Neural progenitor cell (in vitro differentiated cells): ENCODE measurements around the gene SLC25A6. TPM values are rescaled to one million over a fixed set of nuclear protein-coding genes. Genes with fewer than 3 reads are reported as not detected.

ENCODE experiments used
- DNase-seq: peaks from one replicate; pipeline ENCODE4 v3.0.0-alpha.2; 2016; ENCODE audit warnings: low spot score
- H2AFZ ChIP-seq: fragments of 200-600 bp; sonication (generic); replicated peaks from 2 replicates; pipeline ENCODE4 v1.6.1; 2016; ENCODE audit warnings: antibody characterized with exemption
- H3F3A ChIP-seq: fragments of 200-600 bp; sonication (generic); 2 replicates; pipeline ENCODE4 v1.6.1; 2016; ENCODE audit warnings: antibody characterized with exemption, low read depth
- H3K27ac ChIP-seq: fragments of 200-600 bp; sonication (generic); 2 replicates; pipeline ENCODE4 v1.5.1; 2016; ENCODE audit warnings: mild to moderate bottlenecking
- H3K27me3 ChIP-seq: fragments of 200-600 bp; sonication (generic); 2 replicates; pipeline ENCODE4 v1.6.1; 2016; ENCODE audit warnings: mild to moderate bottlenecking, moderate library complexity
- H3K36me3 ChIP-seq: fragments of 200-600 bp; sonication (generic); 2 replicates; pipeline ENCODE4 v1.5.1; 2016
- H3K4me1 ChIP-seq: fragments of 200-600 bp; sonication (generic); 2 replicates; pipeline ENCODE4 v1.6.1; 2016; ENCODE audit warnings: mixed run types
- H3K4me2 ChIP-seq: fragments of 200-600 bp; sonication (generic); 2 replicates; pipeline ENCODE4 v1.6.1; 2016
- H3K4me3 ChIP-seq: fragments of 200-600 bp; sonication (generic); 2 replicates; pipeline ENCODE4 v1.5.1; 2016
- H3K79me2 ChIP-seq: fragments of 200-600 bp; sonication (generic); 2 replicates; pipeline ENCODE4 v1.6.1; 2016; ENCODE audit warnings: low read depth
- H3K9ac ChIP-seq: fragments of 200-600 bp; sonication (generic); 2 replicates; pipeline ENCODE4 v1.6.1; 2016
- H3K9me3 ChIP-seq: fragments of 200-600 bp; sonication (generic); 2 replicates; pipeline ENCODE4 v1.5.1; 2016; ENCODE audit warnings: low read depth
- H4K20me1 ChIP-seq: fragments of 200-600 bp; sonication (generic); 2 replicates; pipeline ENCODE4 v1.6.1; 2016; ENCODE audit warnings: low read depth
- H3K27ac Mint-ChIP-seq: 3 replicates; pipeline ENCODE4 v1.8.0; 2021; ENCODE audit warnings: mixed read lengths
- H3K27me3 Mint-ChIP-seq: 2 replicates; pipeline ENCODE4 v1.8.0; 2022; ENCODE audit warnings: low read depth, mild to moderate bottlenecking, inconsistent platforms, moderate library complexity, mixed read lengths; ENCODE audit not compliant: insufficient read depth
- H3K36me3 Mint-ChIP-seq: 3 replicates; pipeline ENCODE4 v1.8.0; 2021; ENCODE audit warnings: mixed read lengths
- H3K4me1 Mint-ChIP-seq: 3 replicates; pipeline ENCODE4 v1.8.0; 2021; ENCODE audit warnings: mixed read lengths
- H3K4me3 Mint-ChIP-seq: 3 replicates; pipeline ENCODE4 v1.8.0; 2021; ENCODE audit warnings: mild to moderate bottlenecking, moderate library complexity, mixed read lengths
- H3K9me3 Mint-ChIP-seq: 3 replicates; pipeline ENCODE4 v1.8.0; 2020; ENCODE audit warnings: mixed read lengths
- EZH2 ChIP-seq: fragments of 200-600 bp; sonication (generic); IDR thresholded peaks from 2 replicates; pipeline ENCODE4 v1.6.1; 2017; ENCODE audit warnings: antibody characterized with exemption, mild to moderate bottlenecking, moderate library complexity
- EZH2phosphoT487 ChIP-seq: fragments of 200-600 bp; sonication (generic); IDR thresholded peaks from 2 replicates; pipeline ENCODE4 v1.6.1; 2017; ENCODE audit warnings: antibody characterized with exemption
- total RNA-seq: library from RNA; depleted of rRNA; stranded (reverse); fragments of >200 nt; gene quantifications from 2 replicates; pipeline ENCODE4 v1.2.3, GENCODE V29; 2015; ENCODE audit warnings: low replicate concordance
- TF ChIP-seq, protein P1 (sequence below): fragments of 200-600 bp; sonication (generic); IDR thresholded peaks from 2 replicates; pipeline ENCODE4 v1.5.1; 2017; ENCODE audit warnings: antibody characterized with exemption, mild to moderate bottlenecking

Gene SLC25A6
- total RNA-seq, 1 donor from 2014 or later, result 193 TPM

DNA sequence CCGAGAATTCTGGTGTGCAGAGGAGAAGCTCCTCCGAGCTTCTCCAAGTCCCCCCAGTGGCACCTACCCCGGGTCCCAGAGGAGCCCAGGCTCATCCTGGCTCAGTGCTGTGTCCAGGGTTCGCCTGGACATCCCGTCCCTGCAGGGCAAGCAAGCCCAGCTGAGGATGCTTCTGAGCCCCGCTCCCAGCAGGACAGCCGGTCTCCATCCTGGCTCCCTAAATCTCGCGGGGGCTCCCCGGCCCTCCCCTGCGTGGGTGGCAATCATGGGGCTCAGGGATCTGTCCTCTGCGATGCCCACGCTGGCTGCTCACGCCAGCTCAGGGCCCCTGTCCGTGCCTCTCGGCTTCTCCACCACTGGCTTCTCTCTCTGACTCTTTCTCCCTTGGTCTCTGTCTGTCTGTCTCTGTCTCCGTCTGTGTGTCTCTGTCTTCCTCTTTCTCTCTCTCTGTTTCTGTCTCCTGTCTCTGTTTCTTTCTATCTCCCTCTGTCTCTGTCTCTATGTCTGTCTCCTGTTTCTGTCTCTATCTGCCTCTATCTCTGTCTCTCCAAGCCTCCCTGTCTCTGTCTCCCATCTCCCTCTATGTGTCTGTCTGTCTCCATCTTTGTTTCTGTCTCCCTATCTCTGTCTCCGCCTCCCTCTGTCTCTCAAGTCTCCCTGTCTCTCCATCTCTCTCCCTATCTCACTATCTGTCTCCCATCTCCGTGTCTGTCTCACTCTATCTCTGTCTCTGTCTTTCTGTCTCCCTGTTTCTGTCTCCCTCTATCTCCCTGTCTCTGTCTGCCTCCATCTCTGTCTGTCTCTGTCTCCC is 27.8 kb upstream of the SLC25A6 start:
- H3K79me2 ChIP-seq, result no peaks in the 10 kb centered on the region
- peaks cover 21% of the 10 kb centered on the region for H3F3A ChIP-seq
- no peak for DNase-seq
- peaks cover 13% of the 10 kb centered on the region for H3K36me3 ChIP-seq
- no peak overlapping the region for H3K4me2 ChIP-seq
- H2AFZ ChIP-seq, result no peak overlapping the region
- H3K27me3 ChIP-seq, result no peaks in the 10 kb centered on the region
- H3K36me3 Mint-ChIP-seq, result peaks cover 37% of the 10 kb centered on the region
- peaks cover 6% of the 10 kb centered on the region for H3K27me3 Mint-ChIP-seq
- H3K4me1 Mint-ChIP-seq, result no peaks in the 10 kb centered on the region
- no peak overlapping the region for H3K9ac ChIP-seq
- TF ChIP-seq, protein P1, sequence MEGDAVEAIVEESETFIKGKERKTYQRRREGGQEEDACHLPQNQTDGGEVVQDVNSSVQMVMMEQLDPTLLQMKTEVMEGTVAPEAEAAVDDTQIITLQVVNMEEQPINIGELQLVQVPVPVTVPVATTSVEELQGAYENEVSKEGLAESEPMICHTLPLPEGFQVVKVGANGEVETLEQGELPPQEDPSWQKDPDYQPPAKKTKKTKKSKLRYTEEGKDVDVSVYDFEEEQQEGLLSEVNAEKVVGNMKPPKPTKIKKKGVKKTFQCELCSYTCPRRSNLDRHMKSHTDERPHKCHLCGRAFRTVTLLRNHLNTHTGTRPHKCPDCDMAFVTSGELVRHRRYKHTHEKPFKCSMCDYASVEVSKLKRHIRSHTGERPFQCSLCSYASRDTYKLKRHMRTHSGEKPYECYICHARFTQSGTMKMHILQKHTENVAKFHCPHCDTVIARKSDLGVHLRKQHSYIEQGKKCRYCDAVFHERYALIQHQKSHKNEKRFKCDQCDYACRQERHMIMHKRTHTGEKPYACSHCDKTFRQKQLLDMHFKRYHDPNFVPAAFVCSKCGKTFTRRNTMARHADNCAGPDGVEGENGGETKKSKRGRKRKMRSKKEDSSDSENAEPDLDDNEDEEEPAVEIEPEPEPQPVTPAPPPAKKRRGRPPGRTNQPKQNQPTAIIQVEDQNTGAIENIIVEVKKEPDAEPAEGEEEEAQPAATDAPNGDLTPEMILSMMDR, result no peak
- TF ChIP-seq EZH2, result no peak
- no peak for TF ChIP-seq EZH2phosphoT487
- H3K4me1 ChIP-seq, result peaks cover 5% of the 10 kb centered on the region
- H3K4me3 ChIP-seq, result no peak overlapping the region
- peaks cover 27% of the 10 kb centered on the region for H3K9me3 Mint-ChIP-seq
- H3K27ac ChIP-seq, result peak overlapping the region; percentile 85
- H3K27ac Mint-ChIP-seq, result peak overlapping the region; percentile 14
- no peaks in the 10 kb centered on the region for H3K9me3 ChIP-seq
- H3K4me3 Mint-ChIP-seq, result no peak overlapping the region
- H4K20me1 ChIP-seq, result no peaks in the 10 kb centered on the region

DNA sequence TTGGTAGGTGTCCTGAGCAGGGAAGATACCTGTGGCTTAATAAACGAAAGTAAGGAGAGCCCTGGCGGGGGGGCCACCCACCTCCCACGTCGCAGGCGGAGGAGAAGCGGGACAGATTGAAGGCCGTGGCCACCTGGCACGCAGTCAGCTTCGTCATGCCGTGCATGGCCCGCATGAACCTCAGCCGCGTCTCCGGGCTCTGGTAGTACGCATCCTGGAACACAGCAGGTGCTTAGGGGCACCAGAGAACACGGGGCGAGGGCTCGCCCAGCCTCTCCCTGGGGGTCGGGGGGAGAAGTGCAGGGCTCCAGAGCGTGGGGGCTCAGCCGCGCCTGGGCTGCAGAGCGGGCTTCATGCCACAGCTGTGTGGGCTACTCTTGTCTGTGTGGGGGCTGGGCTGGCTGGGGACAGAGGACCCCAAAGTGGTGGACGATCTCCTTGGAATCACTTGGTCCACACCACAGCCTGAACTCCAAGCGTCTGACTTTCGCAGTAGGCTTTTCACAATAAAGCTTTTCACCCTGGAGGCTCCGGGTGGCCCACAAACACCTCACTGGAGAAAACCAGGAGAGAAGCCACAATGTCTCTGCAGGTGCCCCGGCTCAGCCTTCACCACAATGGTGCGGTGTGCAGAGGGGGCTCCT is 27.1 kb upstream of the SLC25A6 start:
- no peak overlapping the region for H3K4me2 ChIP-seq
- no peak overlapping the region for H3K9ac ChIP-seq
- H3K79me2 ChIP-seq, result no peaks in the 10 kb centered on the region
- H3K9me3 Mint-ChIP-seq, result peaks cover 22% of the 10 kb centered on the region
- H4K20me1 ChIP-seq, result no peaks in the 10 kb centered on the region
- H3K4me3 ChIP-seq, result no peak overlapping the region
- H3K27me3 ChIP-seq, result no peaks in the 10 kb centered on the region
- peaks cover 13% of the 10 kb centered on the region for H3K36me3 ChIP-seq
- H3K27ac Mint-ChIP-seq, result no peak overlapping the region
- peaks cover 6% of the 10 kb centered on the region for H3K27me3 Mint-ChIP-seq
- TF ChIP-seq EZH2phosphoT487, result no peak
- TF ChIP-seq, protein P1, result no peak
- TF ChIP-seq EZH2, result no peak
- peaks cover 34% of the 10 kb centered on the region for H3K36me3 Mint-ChIP-seq
- H2AFZ ChIP-seq, result no peak overlapping the region
- no peak for DNase-seq
- H3K9me3 ChIP-seq, result no peaks in the 10 kb centered on the region
- H3K4me1 Mint-ChIP-seq, result no peaks in the 10 kb centered on the region
- H3K27ac ChIP-seq, result peak overlapping the region; percentile 85
- no peak overlapping the region for H3K4me3 Mint-ChIP-seq
- H3F3A ChIP-seq, result peaks cover 21% of the 10 kb centered on the region
- H3K4me1 ChIP-seq, result peaks cover 5% of the 10 kb centered on the region

DNA sequence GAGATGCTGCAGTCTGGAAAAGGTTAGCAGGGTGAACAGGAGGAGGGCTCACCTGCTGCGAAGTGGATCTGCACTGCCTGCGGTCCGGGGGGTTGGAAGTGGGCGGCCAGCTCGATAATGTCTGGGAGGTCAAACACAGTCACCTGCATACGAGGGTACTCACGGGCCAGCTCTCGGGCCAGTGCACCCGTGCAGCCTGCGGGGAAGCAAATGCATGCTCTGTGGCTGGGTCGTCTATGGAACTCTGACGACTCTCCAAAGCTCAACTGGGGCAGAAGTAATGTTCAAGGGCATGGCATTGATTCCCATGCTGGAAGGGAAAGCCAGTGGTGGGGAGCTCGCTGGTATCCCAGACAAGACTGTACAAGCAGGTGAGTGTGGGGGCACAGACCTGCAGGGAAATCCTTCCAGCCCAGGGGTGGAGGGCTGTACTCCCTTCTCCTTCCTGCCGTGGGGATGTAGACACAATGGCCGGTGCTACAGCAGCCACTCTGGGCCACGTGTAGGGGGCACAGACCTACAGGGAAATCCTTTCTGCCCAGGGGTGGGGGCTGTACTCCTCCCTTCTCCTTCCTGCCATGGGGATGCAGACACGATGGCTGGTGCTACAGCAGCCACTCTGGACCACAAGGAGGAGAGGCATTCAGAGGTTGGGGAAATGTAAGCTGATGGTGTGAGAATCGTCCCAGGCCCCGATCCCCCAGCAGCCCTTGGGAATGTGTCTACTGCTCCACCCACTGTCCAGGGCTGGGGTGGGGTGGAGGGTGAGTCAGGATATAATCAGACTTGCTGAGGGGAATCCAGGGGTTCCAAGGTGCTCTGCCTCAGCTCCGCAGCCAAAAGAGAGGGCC is 26.2 kb upstream of the SLC25A6 start:
- peaks cover 5% of the 10 kb centered on the region for H3K4me1 ChIP-seq
- no peaks in the 10 kb centered on the region for H3K27me3 ChIP-seq
- H3K4me2 ChIP-seq, result no peak overlapping the region
- no peaks in the 10 kb centered on the region for H3K4me1 Mint-ChIP-seq
- H3K9me3 Mint-ChIP-seq, result peaks cover 14% of the 10 kb centered on the region
- no peak overlapping the region for H3K4me3 Mint-ChIP-seq
- H3K27me3 Mint-ChIP-seq, result peaks cover 6% of the 10 kb centered on the region
- H3K9me3 ChIP-seq, result no peaks in the 10 kb centered on the region
- H3K9ac ChIP-seq, result no peak overlapping the region
- no peak overlapping the region for H2AFZ ChIP-seq
- H3F3A ChIP-seq, result peaks cover 21% of the 10 kb centered on the region
- H3K36me3 Mint-ChIP-seq, result peaks cover 29% of the 10 kb centered on the region
- no peak for DNase-seq
- H3K4me3 ChIP-seq, result no peak overlapping the region
- H3K36me3 ChIP-seq, result peaks cover 13% of the 10 kb centered on the region
- no peaks in the 10 kb centered on the region for H3K79me2 ChIP-seq
- no peak overlapping the region for H3K27ac Mint-ChIP-seq
- no peak overlapping the region for H3K27ac ChIP-seq
- H4K20me1 ChIP-seq, result no peaks in the 10 kb centered on the region
- TF ChIP-seq, protein P1, result no peak
- TF ChIP-seq EZH2phosphoT487 (no peak), EZH2 (no peak)
